Prostate gland (tissue), 2 donors: ENCODE measurements around the gene SLC38A10. TPM values are rescaled to one million over a fixed set of nuclear protein-coding genes. Genes with fewer than 3 reads are reported as not detected.

Source experiments
- DNase-seq: peaks from one replicate; pipeline ENCODE4 v3.0.0-alpha.2; 2019; ENCODE audit warnings: low spot score
- H3K27ac ChIP-seq, 2 donors: fragments of 200-600 bp; sonication (generic); 2 replicates each; pipeline ENCODE4 v1.5.1; 2017 to 2019
- H3K27me3 ChIP-seq: fragments of 200-600 bp; sonication (generic); replicated peaks from 2 replicates; pipeline ENCODE4 v1.5.1; 2019; ENCODE audit not compliant: insufficient read depth
- H3K36me3 ChIP-seq, 2 donors: fragments of 200-600 bp; sonication (generic); 1 replicate in 1 of 2; 2 replicates in 1 of 2; pipeline versions ENCODE4 v1.5.1 to v1.8.1; 2017 to 2019
- H3K4me1 ChIP-seq: fragments of 200-600 bp; sonication (generic); replicated peaks from 2 replicates; pipeline ENCODE4 v1.5.1; 2019
- H3K4me3 ChIP-seq, 2 donors: fragments of 200-600 bp; sonication (generic); 2 replicates each; pipeline ENCODE4 v1.5.1; 2017 to 2019
- H3K9me3 ChIP-seq: fragments of 200-600 bp; sonication (generic); 2 replicates; pipeline ENCODE4 v1.5.1; 2017
- CTCF ChIP-seq, 4 experiments: fragments of 200-600 bp in 2 of 4; fragments of 450-650 bp in 2 of 4; sonication (generic) in 2 of 4; IDR thresholded peaks; 1 replicate in 3 of 4; 2 replicates in 1 of 4; pipeline ENCODE4 v1.5.1; 2016 to 2019; ENCODE audit warnings: antibody characterized with exemption in 4 of 4, mild to moderate bottlenecking in 2 of 4, moderate library complexity in 2 of 4
- POLR2A ChIP-seq: fragments of 450-650 bp; IDR thresholded peaks from one replicate; pipeline ENCODE4 v1.6.1; 2016; ENCODE audit warnings: antibody characterized with exemption, mild to moderate bottlenecking
- POLR2AphosphoS5 ChIP-seq: sonication (generic); formaldehyde crosslinking; IDR thresholded peaks from one replicate; pipeline ENCODE4 v1.6.1; 2017; ENCODE audit warnings: antibody characterized with exemption
- WGBS: methylation state at CpG from one replicate; pipeline ENCODE4 v1.1.5; 2018; 5-methylcytosine and 5-hydroxymethylcytosine counted together
- intact Hi-C: fragments of 100-400 bp; cut with DNase I; formaldehyde crosslinking; loops from one replicate; pipeline ENCODE4 v1.14.2; 2022
- total RNA-seq, 2 donors: library from RNA; depleted of rRNA; stranded (reverse); fragments of >200 nt; gene quantifications; one replicate each; pipeline ENCODE4 v1.1.0, GENCODE V29; 2016

Gene SLC38A10
- total RNA-seq, 2 donors from 2014 or later, result 104 to 167 TPM

- WGBS, result 92% methylated on average over 24 of the region's 24 CpGs
- Histone ChIP-seq H3K9me3 (no peaks in the 10 kb centered on the region), H3K27ac (no peak overlapping the region), H3K36me3 (no peaks in the 10 kb centered on the region), H3K4me1 (peaks cover 10% of the 10 kb centered on the region), H3K4me3 (no peak overlapping the region), H3K27me3 (no peaks in the 10 kb centered on the region)
- TF ChIP-seq POLR2AphosphoS5 (no peak), CTCF (IDR thresholded peaks at IDR 0.05) (no peak), POLR2A (no peak)
- no peak for DNase-seq
- intact Hi-C loops, result no loop called here
Measured at GRCh38 chr17:81219476-81220180, 75.5 kb downstream of the SLC38A10 start.

- H3K27ac ChIP-seq, result no peak overlapping the region
- H3K4me1 ChIP-seq, result peaks cover 10% of the 10 kb centered on the region
- H3K9me3 ChIP-seq, result no peaks in the 10 kb centered on the region
- DNase-seq, result no peak
- no peaks in the 10 kb centered on the region for H3K36me3 ChIP-seq
- 92% methylated on average over 11 of the region's 11 CpGs for WGBS
- intact Hi-C loops, result no loop called here
- no peaks in the 10 kb centered on the region for H3K27me3 ChIP-seq
- no peak overlapping the region for H3K4me3 ChIP-seq
- TF ChIP-seq POLR2A (no peak), CTCF (IDR thresholded peaks at IDR 0.05) (no peak), POLR2AphosphoS5 (no peak)
Measured at GRCh38 chr17:81218991-81219390, 76.1 kb downstream of the SLC38A10 start.

GRCh38 chr17:81218459-81218858 lies 76.6 kb downstream of the SLC38A10 start:
- Histone ChIP-seq H3K4me3 (no peak overlapping the region), H3K4me1 (peaks cover 10% of the 10 kb centered on the region), H3K27me3 (no peaks in the 10 kb centered on the region), H3K9me3 (no peaks in the 10 kb centered on the region), H3K36me3 (no peaks in the 10 kb centered on the region), H3K27ac (no peak overlapping the region)
- TF ChIP-seq POLR2AphosphoS5 (no peak), CTCF (IDR thresholded peaks at IDR 0.05) (no peak), POLR2A (no peak)
- DNase-seq, result no peak
- WGBS, result 85% methylated on average over 13 of the region's 13 CpGs
- intact Hi-C loops, result no loop called here

GRCh38 chr17:81217491-81217890 lies 77.6 kb downstream of the SLC38A10 start:
- TF ChIP-seq POLR2AphosphoS5, result no peak
- TF ChIP-seq POLR2A, result no peak
- TF ChIP-seq CTCF (IDR thresholded peaks at IDR 0.05), result no peak
- Histone ChIP-seq H3K9me3 (no peaks in the 10 kb centered on the region), H3K4me3 (no peak overlapping the region), H3K27ac (no peak overlapping the region), H3K4me1 (peaks cover 7% of the 10 kb centered on the region), H3K36me3 (no peaks in the 10 kb centered on the region), H3K27me3 (no peaks in the 10 kb centered on the region)
- 90% methylated on average over 18 of the region's 18 CpGs for WGBS
- intact Hi-C loops, result no loop called here
- no peak for DNase-seq

- no peak for DNase-seq
- WGBS, result 95% methylated on average over 8 of the region's 8 CpGs
- Histone ChIP-seq H3K9me3 (no peaks in the 10 kb centered on the region), H3K36me3 (no peaks in the 10 kb centered on the region), H3K4me1 (no peaks in the 10 kb centered on the region), H3K4me3 (no peak overlapping the region), H3K27ac (no peak overlapping the region), H3K27me3 (no peaks in the 10 kb centered on the region)
- intact Hi-C loops, result no loop called here
- TF ChIP-seq POLR2A, result no peak
- TF ChIP-seq POLR2AphosphoS5, result no peak
- no peak for TF ChIP-seq CTCF (IDR thresholded peaks at IDR 0.05)
Measured at GRCh38 chr17:81213978-81214377, 81.1 kb downstream of the SLC38A10 start.
